Measurements from ENCODE around the gene SERPINB6. TPM values are rescaled to one million over a fixed set of nuclear protein-coding genes. Genes with fewer than 3 reads are reported as not detected.

SERPINB6 gene
- polyA plus RNA-seq, 2 of the 4 experiments (the other 2 are of a cell fraction): 104 to 126 TPM

- no peak overlapping the region for H3K4me3 ChIP-seq
- H3K4me1 ChIP-seq: peaks cover 13% of the 10 kb centered on the region
- no peak for TF ChIP-seq ZC3H11A (IDR thresholded peaks at IDR 0.05)
- no peak for TF ChIP-seq PHF8 (IDR thresholded peaks at IDR 0.05; ENCODE audit: borderline replicate concordance, low read depth)
- TF ChIP-seq MAX (IDR thresholded peaks at IDR 0.05): no peak
- no peak for TF ChIP-seq KDM1A (IDR thresholded peaks at IDR 0.05; ENCODE audit: low read depth)
- no peak for TF ChIP-seq RAD21 (conservative IDR thresholded peaks at IDR 0.05 in 1 of 2, IDR thresholded peaks at IDR 0.05 in 1 of 2)
- TF ChIP-seq JUN (IDR thresholded peaks at IDR 0.05): no peak
- ChIA-PET POLR2A (interaction anchor here (0.6 kb wide), 1 partner anchor 24 kb away, joined by 4 read pairs; no protein-coding TSS in a partner anchor), CTCF (interaction anchor here (1.0 to 16.6 kb wide), 5 partner anchors 12 to 157 kb away, joined by 3 to 183 read pairs (median 6); no protein-coding TSS in a partner anchor)
- H3K4me2 ChIP-seq: no peak overlapping the region
- 97% methylated on average over 29 of the region's 30 CpGs for WGBS (ENCODE audit: missing lambda C conversion rate)
- no peak overlapping the region for H3K27ac ChIP-seq
- FAIRE-seq: no peak
- no peak for DNase-seq (ENCODE audit: low read depth in 1 of 2, low spot score in 1 of 2)
- ATAC-seq: no peak
- no peaks in the 10 kb centered on the region for H3K9me3 ChIP-seq
These were observed 22.9 kb downstream of the SERPINB6 start for GRCh38 chr6:2948228-2949025.

- no peaks in the 10 kb centered on the region for H3K9me3 ChIP-seq
- peaks cover 8% of the 10 kb centered on the region; the same call in 2 of the 3 replicates for H3K4me1 ChIP-seq
- DNase-seq (ENCODE audit: low read depth in 1 of 2, low spot score in 1 of 2): no peak
- TF ChIP-seq ZNF302 (CRISPR knock-in tag; IDR thresholded peaks at IDR 0.05) (no peak), EHMT2 (IDR thresholded peaks at IDR 0.05; ENCODE audit: low read depth) (no peak), MAZ (IDR thresholded peaks at IDR 0.05; ENCODE audit: borderline replicate concordance, low read depth, low read length) (no peak), RNF2 (IDR thresholded peaks at IDR 0.05; ENCODE audit: borderline replicate concordance, low read depth) (no peak), RAD21 (conservative IDR thresholded peaks at IDR 0.05 in 1 of 2, IDR thresholded peaks at IDR 0.05 in 1 of 2) (no peak), ZC3H11A (IDR thresholded peaks at IDR 0.05) (no peak), ELK1 (IDR thresholded peaks at IDR 0.05; ENCODE audit: low read depth, low read length) (no peak)
- no peak overlapping the region for H3K27ac ChIP-seq
- H3K4me2 ChIP-seq: no peak overlapping the region
- POLR2A ChIA-PET: interaction anchor here (0.6 kb wide), 1 partner anchor 25 kb away, joined by 4 read pairs; no protein-coding TSS in a partner anchor
- no peak for ATAC-seq
- 93% methylated on average over 7 of the region's 7 CpGs for WGBS (ENCODE audit: missing lambda C conversion rate)
- H3K4me3 ChIP-seq: no peak overlapping the region
- FAIRE-seq: no peak
- CTCF ChIA-PET: interaction anchor here (1.0 to 16.6 kb wide), 4 partner anchors 11 to 109 kb away, joined by 3 to 183 read pairs (median 73); no protein-coding TSS in a partner anchor
These were observed 23.9 kb downstream of the SERPINB6 start for GRCh38 chr6:2947445-2947844.

GRCh38 chr6:2945153-2945452 lies 26.3 kb downstream of the SERPINB6 start:
- ChIA-PET POLR2A (no interaction called here), CTCF (interaction anchor here (0.5 to 16.6 kb wide), 3 partner anchors 8 to 532 kb away, joined by 3 to 183 read pairs (median 3); no protein-coding TSS in a partner anchor)
- no peak for TF ChIP-seq EHF (CRISPR knock-in tag; IDR thresholded peaks at IDR 0.05)
- TF ChIP-seq NR3C1 (IDR thresholded peaks at IDR 0.05): no peak
- TF ChIP-seq RARB (CRISPR knock-in tag; IDR thresholded peaks at IDR 0.05): no peak
- TF ChIP-seq KDM5A (IDR thresholded peaks at IDR 0.05): no peak
- no peak for TF ChIP-seq MAZ (IDR thresholded peaks at IDR 0.05; ENCODE audit: borderline replicate concordance, low read depth, low read length)
- TF ChIP-seq MAFK (IDR thresholded peaks at IDR 0.05; ENCODE audit: partially characterized antibody): no peak
- TF ChIP-seq MYC (IDR thresholded peaks at IDR 0.05; ENCODE audit: borderline replicate concordance, low read length): no peak
- no peak for TF ChIP-seq HOXA7 (CRISPR knock-in tag; IDR thresholded peaks at IDR 0.05)
- TF ChIP-seq CBX2 (IDR thresholded peaks at IDR 0.05; ENCODE audit: borderline replicate concordance, low read depth): no peak
- no peak for TF ChIP-seq NPAS2 (CRISPR knock-in tag; IDR thresholded peaks at IDR 0.05; ENCODE audit: borderline replicate concordance)
- no peak for TF ChIP-seq ZSCAN20 (CRISPR knock-in tag; IDR thresholded peaks at IDR 0.05)
- no peak for TF ChIP-seq GATA3 (IDR thresholded peaks at IDR 0.05; ENCODE audit: borderline replicate concordance)
- TF ChIP-seq EP300 (IDR thresholded peaks at IDR 0.05): no peak
- TF ChIP-seq CHD2 (IDR thresholded peaks at IDR 0.05; ENCODE audit: low read length, partially characterized antibody): no peak
- TF ChIP-seq KDM1A (IDR thresholded peaks at IDR 0.05; ENCODE audit: low read depth): no peak
- no peak for TF ChIP-seq CBX8 (IDR thresholded peaks at IDR 0.05)
- no peak for TF ChIP-seq ELK1 (IDR thresholded peaks at IDR 0.05; ENCODE audit: low read depth, low read length)
- no peak for TF ChIP-seq MAX (IDR thresholded peaks at IDR 0.05)
- no peak for TF ChIP-seq RAD21 (conservative IDR thresholded peaks at IDR 0.05 in 1 of 2, IDR thresholded peaks at IDR 0.05 in 1 of 2)
- TF ChIP-seq EHMT2 (IDR thresholded peaks at IDR 0.05; ENCODE audit: low read depth): no peak
- Histone ChIP-seq H3K4me1 (no peaks in the 10 kb centered on the region), H3K4me3 (no peak overlapping the region), H3K27ac (no peak overlapping the region), H3K4me2 (no peak overlapping the region), H3K9me3 (no peaks in the 10 kb centered on the region)
- DNase-seq (ENCODE audit: low read depth in 1 of 2, low spot score in 1 of 2) (no peak), ATAC-seq (no peak), FAIRE-seq (no peak)
- 92% methylated on average over 7 of the region's 8 CpGs for WGBS (ENCODE audit: missing lambda C conversion rate)

Measured in A549 (cell line).